Caco-2 (cell line): ENCODE results near the gene P2RY13. TPM values are rescaled to one million over a fixed set of nuclear protein-coding genes. Genes with fewer than 3 reads are reported as not detected.

ENCODE experiments used
- BruUV-seq: library from RNA; stranded (reverse); fragments of 400-500 nt; replicated peaks from 2 replicates; lab custom pipeline; 2021; lab: Mats Ljungman, UMichigan
- CTCF ChIA-PET: fragments of 300-600 bp; sonication (Branson Sonifier 250); formaldehyde crosslinking; loops from one replicate; lab custom pipeline; 2022; ENCODE audit warnings: antibody characterized with exemption; lab: Charles Lee
- POLR2A ChIA-PET: fragments of 300-600 bp; sonication (Branson Sonifier 250); formaldehyde crosslinking; loops from one replicate; lab custom pipeline; 2022; ENCODE audit warnings: antibody characterized with exemption; lab: Charles Lee
- DNase-seq, 2 experiments: peaks; one replicate each; pipeline versions ENCODE4 v3.0.0 to v3.0.0-alpha.2; 2020 to 2022
- H3K27me3 ChIP-seq: replicated peaks from 2 replicates; pipeline ENCODE4 v1.6.0; 2011; ENCODE audit warnings: low read length; ENCODE audit not compliant: control insufficient read depth, insufficient read depth
- H3K36me3 ChIP-seq: 2 replicates; pipeline ENCODE4 v1.5.1; 2011; ENCODE audit warnings: low read length; ENCODE audit not compliant: control insufficient read depth, insufficient read depth
- H3K4me1 ChIP-seq: fragments of 250-450 bp; sonication (Bioruptor Pico); 2 replicates; pipeline ENCODE4 v1.5.1; 2020; ENCODE audit warnings: mild to moderate bottlenecking
- H3K4me3 ChIP-seq: 2 replicates; pipeline ENCODE4 v1.5.1; 2011; ENCODE audit warnings: low read depth, mild to moderate bottlenecking, control low read depth, low read length
- H3K9me3 ChIP-seq: fragments of 250-450 bp; sonication (Bioruptor Pico); 2 replicates; pipeline ENCODE4 v1.5.1; 2020; ENCODE audit warnings: mild to moderate bottlenecking, moderate library complexity
- H3K27ac Mint-ChIP-seq: one replicate; pipeline ENCODE4 v1.8.0; 2022; ENCODE audit warnings: mixed read lengths; ENCODE audit not compliant: unreplicated experiment
- H3K27me3 Mint-ChIP-seq: one replicate; pipeline ENCODE4 v1.8.0; 2022; ENCODE audit warnings: mixed read lengths; ENCODE audit not compliant: insufficient read depth, unreplicated experiment
- H3K36me3 Mint-ChIP-seq: one replicate; pipeline ENCODE4 v1.8.0; 2022; ENCODE audit warnings: mild to moderate bottlenecking, mixed read lengths; ENCODE audit not compliant: insufficient read depth, unreplicated experiment
- H3K4me1 Mint-ChIP-seq: one replicate; pipeline ENCODE4 v1.8.0; 2022; ENCODE audit warnings: low read depth, mixed read lengths; ENCODE audit not compliant: unreplicated experiment
- H3K4me3 Mint-ChIP-seq: one replicate; pipeline ENCODE4 v1.8.0; 2022; ENCODE audit warnings: mild to moderate bottlenecking, moderate library complexity, mixed read lengths; ENCODE audit not compliant: unreplicated experiment
- H3K9me3 Mint-ChIP-seq: one replicate; pipeline ENCODE4 v1.8.0; 2022; ENCODE audit warnings: mixed read lengths; ENCODE audit not compliant: unreplicated experiment
- intact Hi-C: fragments of 100-400 bp; cut with micrococcal nuclease; formaldehyde crosslinking; loops from one replicate; pipeline ENCODE4 v1.10.0; 2022; ENCODE audit not compliant: unreplicated experiment
- total RNA-seq: library from RNA; stranded (reverse); gene quantifications from 2 replicates; pipeline ENCODE4 v1.2.3, GENCODE V29; 2022
- TF ChIP-seq, protein P1 (sequence below), 2 experiments: fragments of 200-600 bp in 1 of 2; IDR thresholded peaks; 1 replicate in 1 of 2; 2 replicates in 1 of 2; pipeline versions ENCODE4 v1.5.1 to v1.8.0; 2011 to 2022; ENCODE audit warnings: antibody characterized with exemption in 1 of 2, control low read depth in 1 of 2, inconsistent platforms in 1 of 2, low read depth in 1 of 2, low read length in 1 of 2, mild to moderate bottlenecking in 1 of 2, moderate library complexity in 1 of 2; ENCODE audit not compliant: insufficient read depth in 1 of 2, severe bottlenecking in 1 of 2, unreplicated experiment in 1 of 2

Gene P2RY13
- total RNA-seq, 1 experiment from 2014 or later: not detected

DNA sequence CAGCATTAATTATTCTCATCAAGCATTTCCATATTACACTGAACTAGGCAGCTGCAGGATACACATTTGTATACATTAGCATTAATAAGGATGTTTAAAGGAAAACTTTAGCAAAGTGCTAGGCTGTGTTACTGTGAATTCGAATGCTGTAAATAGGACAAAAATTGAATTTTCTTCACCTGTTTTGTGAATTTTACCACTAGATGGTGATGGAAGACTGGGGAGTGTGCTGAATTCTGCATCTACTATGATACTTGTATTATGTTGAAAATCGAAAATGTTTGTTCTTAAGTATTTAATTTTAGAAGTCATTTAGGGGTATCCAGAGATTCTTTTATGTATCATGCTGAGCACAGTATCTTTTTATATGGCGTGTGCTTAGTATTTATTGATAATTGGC, 38.7 kb downstream of the P2RY13 start:
- ChIA-PET POLR2A (no interaction called here), CTCF (no interaction called here)
- H3K36me3 ChIP-seq: no peaks in the 10 kb centered on the region
- no peak for DNase-seq
- H3K4me3 ChIP-seq: no peak overlapping the region
- no peaks in the 10 kb centered on the region for H3K27me3 ChIP-seq
- BruUV-seq: no TSS peak
- no peak overlapping the region for H3K4me3 Mint-ChIP-seq
- H3K27ac Mint-ChIP-seq: no peak overlapping the region
- peaks cover 5% of the 10 kb centered on the region; the same call in 1 of the 2 replicates for H3K4me1 ChIP-seq
- no peaks in the 10 kb centered on the region for H3K36me3 Mint-ChIP-seq
- H3K9me3 ChIP-seq: no peaks in the 10 kb centered on the region
- H3K4me1 Mint-ChIP-seq: no peaks in the 10 kb centered on the region
- TF ChIP-seq, protein P1, sequence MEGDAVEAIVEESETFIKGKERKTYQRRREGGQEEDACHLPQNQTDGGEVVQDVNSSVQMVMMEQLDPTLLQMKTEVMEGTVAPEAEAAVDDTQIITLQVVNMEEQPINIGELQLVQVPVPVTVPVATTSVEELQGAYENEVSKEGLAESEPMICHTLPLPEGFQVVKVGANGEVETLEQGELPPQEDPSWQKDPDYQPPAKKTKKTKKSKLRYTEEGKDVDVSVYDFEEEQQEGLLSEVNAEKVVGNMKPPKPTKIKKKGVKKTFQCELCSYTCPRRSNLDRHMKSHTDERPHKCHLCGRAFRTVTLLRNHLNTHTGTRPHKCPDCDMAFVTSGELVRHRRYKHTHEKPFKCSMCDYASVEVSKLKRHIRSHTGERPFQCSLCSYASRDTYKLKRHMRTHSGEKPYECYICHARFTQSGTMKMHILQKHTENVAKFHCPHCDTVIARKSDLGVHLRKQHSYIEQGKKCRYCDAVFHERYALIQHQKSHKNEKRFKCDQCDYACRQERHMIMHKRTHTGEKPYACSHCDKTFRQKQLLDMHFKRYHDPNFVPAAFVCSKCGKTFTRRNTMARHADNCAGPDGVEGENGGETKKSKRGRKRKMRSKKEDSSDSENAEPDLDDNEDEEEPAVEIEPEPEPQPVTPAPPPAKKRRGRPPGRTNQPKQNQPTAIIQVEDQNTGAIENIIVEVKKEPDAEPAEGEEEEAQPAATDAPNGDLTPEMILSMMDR (IDR thresholded peaks at IDR 0.05; ENCODE audit: insufficient read depth in 1 of 2, low read depth in 1 of 2, low read length in 1 of 2, severe bottlenecking in 1 of 2, unreplicated experiment in 1 of 2): peak in 1 of 2 experiments; percentile 26
- intact Hi-C loops: loop anchor here (1.0 to 5.0 kb wide), 4 partner anchors 15 to 628 kb away; no protein-coding TSS in a partner anchor
- no peaks in the 10 kb centered on the region for H3K9me3 Mint-ChIP-seq
- H3K27me3 Mint-ChIP-seq: no peaks in the 10 kb centered on the region

GRCh38 chr3:151289445-151289844, 39.9 kb downstream of the P2RY13 start:
- Histone ChIP-seq H3K4me3 (no peak overlapping the region), H3K4me1 (peaks cover 5% of the 10 kb centered on the region; the same call in 1 of the 2 replicates), H3K36me3 (no peaks in the 10 kb centered on the region), H3K9me3 (no peaks in the 10 kb centered on the region), H3K27me3 (no peaks in the 10 kb centered on the region)
- no peak for DNase-seq
- BruUV-seq: no TSS peak
- TF ChIP-seq, protein P1 (IDR thresholded peaks at IDR 0.05; ENCODE audit: insufficient read depth in 1 of 2, low read depth in 1 of 2, low read length in 1 of 2, severe bottlenecking in 1 of 2, unreplicated experiment in 1 of 2): no peak
- Mint-ChIP-seq H3K4me1 (no peaks in the 10 kb centered on the region), H3K9me3 (no peaks in the 10 kb centered on the region), H3K4me3 (no peak overlapping the region), H3K27me3 (no peaks in the 10 kb centered on the region), H3K27ac (no peak overlapping the region), H3K36me3 (no peaks in the 10 kb centered on the region)
- ChIA-PET CTCF (no interaction called here), POLR2A (no interaction called here)
- intact Hi-C loops: loop anchor here (10.0 kb wide), 1 partner anchor 285 kb away; no protein-coding TSS in a partner anchor

GRCh38 chr3:151285940-151286339, 43.4 kb downstream of the P2RY13 start:
- no peaks in the 10 kb centered on the region for H3K9me3 Mint-ChIP-seq
- no peak overlapping the region for H3K27ac Mint-ChIP-seq
- Histone ChIP-seq H3K4me3 (no peak overlapping the region), H3K36me3 (no peaks in the 10 kb centered on the region), H3K9me3 (no peaks in the 10 kb centered on the region), H3K4me1 (peaks cover 9% of the 10 kb centered on the region), H3K27me3 (no peaks in the 10 kb centered on the region)
- CTCF ChIA-PET: no interaction called here
- intact Hi-C loops: loop anchor here (10.0 kb wide), 1 partner anchor 281 kb away; no protein-coding TSS in a partner anchor
- no peak overlapping the region for H3K4me3 Mint-ChIP-seq
- no peak for DNase-seq
- POLR2A ChIA-PET: no interaction called here
- H3K36me3 Mint-ChIP-seq: no peaks in the 10 kb centered on the region
- no TSS peak for BruUV-seq
- TF ChIP-seq, protein P1 (IDR thresholded peaks at IDR 0.05; ENCODE audit: insufficient read depth in 1 of 2, low read depth in 1 of 2, low read length in 1 of 2, severe bottlenecking in 1 of 2, unreplicated experiment in 1 of 2): no peak
- H3K27me3 Mint-ChIP-seq: no peaks in the 10 kb centered on the region
- peaks cover 7% of the 10 kb centered on the region for H3K4me1 Mint-ChIP-seq
